ENCODE data around the gene GPR148. TPM values are rescaled to one million over a fixed set of nuclear protein-coding genes. Genes with fewer than 3 reads are reported as not detected.
A peak's percentile ranks its signal among the peaks of the same experiment; 100 is the strongest.
"Not testable (repeated sequence)": the region's sequence is repeated elsewhere in the genome, so short reads cannot be mapped to it uniquely, and the experiment has no call there.

Gene GPR148
- total RNA-seq, 2 experiments from 2014 or later: not detected

- peak overlapping the region; percentile 8 for H3K4me3 Mint-ChIP-seq
- CTCF ChIA-PET: interaction anchor here (0.9 to 4.7 kb wide), 2 partner anchors 12 to 68 kb away, joined by 5 to 34 read pairs; no protein-coding TSS in a partner anchor
- DNase-seq: no peak
These were observed 741 bp downstream of the GPR148 start for GRCh38 chr2:130729322-130730299.

GRCh38 chr2:130732257-130732656 is 3.4 kb downstream of the GPR148 start:
- H3K4me3 Mint-ChIP-seq; CTCF ChIA-PET; H3K9me3 Mint-ChIP-seq; H3K36me3 Mint-ChIP-seq (ENCODE audit: low read depth); POLR2A ChIA-PET; DNase-seq; H3K27ac Mint-ChIP-seq: not testable (repeated sequence)
- Mint-ChIP-seq H3K4me1 (peaks cover 27% of the 10 kb centered on the region), H3K27me3 (peaks cover 29% of the 10 kb centered on the region)

More at GRCh38 chr2:130729322-130730299, 741 bp downstream of the GPR148 start:
- H3K27ac Mint-ChIP-seq: no peak overlapping the region
- H3K4me1 Mint-ChIP-seq: peaks cover 38% of the 10 kb centered on the region
- no peaks in the 10 kb centered on the region for H3K36me3 Mint-ChIP-seq (ENCODE audit: low read depth)
- no peaks in the 10 kb centered on the region for H3K9me3 Mint-ChIP-seq
- peaks cover 26% of the 10 kb centered on the region for H3K27me3 Mint-ChIP-seq
- POLR2A ChIA-PET: interaction anchor here (1.0 to 1.2 kb wide), 2 partner anchors 41 to 763 kb away, joined by 3 read pairs; no protein-coding TSS in a partner anchor

GRCh38 chr2:130735200-130735599 is 6.3 kb downstream of the GPR148 start:
- no peaks in the 10 kb centered on the region for H3K36me3 Mint-ChIP-seq (ENCODE audit: low read depth)
- peaks cover 23% of the 10 kb centered on the region for H3K27me3 Mint-ChIP-seq
- ChIA-PET CTCF (no interaction called here), POLR2A (no interaction called here)
- H3K4me1 Mint-ChIP-seq: peaks cover 3% of the 10 kb centered on the region
- H3K27ac Mint-ChIP-seq: no peak overlapping the region
- no peak overlapping the region for H3K4me3 Mint-ChIP-seq
- H3K9me3 Mint-ChIP-seq: no peaks in the 10 kb centered on the region
- no peak for DNase-seq

- H3K4me1 Mint-ChIP-seq: no peaks in the 10 kb centered on the region
- no peaks in the 10 kb centered on the region for H3K36me3 Mint-ChIP-seq (ENCODE audit: low read depth)
- DNase-seq: no peak
- CTCF ChIA-PET: interaction anchor here (1.2 kb wide), 1 partner anchor 9 kb away, joined by 5 read pairs; no protein-coding TSS in a partner anchor
- H3K27ac Mint-ChIP-seq: no peak overlapping the region
- POLR2A ChIA-PET: no interaction called here
- peaks cover 20% of the 10 kb centered on the region for H3K27me3 Mint-ChIP-seq
- H3K4me3 Mint-ChIP-seq: no peak overlapping the region
- no peaks in the 10 kb centered on the region for H3K9me3 Mint-ChIP-seq
These were observed 7.6 kb downstream of the GPR148 start for GRCh38 chr2:130736487-130736886.

- Mint-ChIP-seq H3K4me1 (no peaks in the 10 kb centered on the region), H3K27ac (no peak overlapping the region), H3K4me3 (no peak overlapping the region), H3K9me3 (no peaks in the 10 kb centered on the region), H3K27me3 (peaks cover 20% of the 10 kb centered on the region), H3K36me3 (ENCODE audit: low read depth) (no peaks in the 10 kb centered on the region)
- ChIA-PET POLR2A (no interaction called here), CTCF (no interaction called here)
- no peak for DNase-seq
These were observed 8.7 kb downstream of the GPR148 start for GRCh38 chr2:130737592-130737991.

GRCh38 chr2:130740671-130741070 is 11.8 kb downstream of the GPR148 start:
- Mint-ChIP-seq H3K4me1 (no peaks in the 10 kb centered on the region), H3K9me3 (no peaks in the 10 kb centered on the region), H3K27me3 (peaks cover 23% of the 10 kb centered on the region), H3K27ac (no peak overlapping the region), H3K36me3 (ENCODE audit: low read depth) (no peaks in the 10 kb centered on the region), H3K4me3 (no peak overlapping the region)
- POLR2A ChIA-PET: no interaction called here
- CTCF ChIA-PET: interaction anchor here (1.3 kb wide), 1 partner anchor 57 kb away, joined by 3 read pairs; no protein-coding TSS in a partner anchor
- DNase-seq: no peak

GRCh38 chr2:130743278-130743677 is 14.4 kb downstream of the GPR148 start:
- H3K9me3 Mint-ChIP-seq: no peaks in the 10 kb centered on the region
- no peaks in the 10 kb centered on the region for H3K36me3 Mint-ChIP-seq (ENCODE audit: low read depth)
- DNase-seq: no peak
- H3K4me1 Mint-ChIP-seq: no peaks in the 10 kb centered on the region
- H3K27ac Mint-ChIP-seq: no peak overlapping the region
- peaks cover 27% of the 10 kb centered on the region for H3K27me3 Mint-ChIP-seq
- ChIA-PET CTCF (no interaction called here), POLR2A (no interaction called here)
- no peak overlapping the region for H3K4me3 Mint-ChIP-seq

- Mint-ChIP-seq H3K4me1 (no peaks in the 10 kb centered on the region), H3K27ac (no peak overlapping the region), H3K9me3 (no peaks in the 10 kb centered on the region), H3K36me3 (ENCODE audit: low read depth) (no peaks in the 10 kb centered on the region), H3K27me3 (peaks cover 25% of the 10 kb centered on the region), H3K4me3 (no peak overlapping the region)
- no peak for DNase-seq
- ChIA-PET POLR2A (no interaction called here), CTCF (no interaction called here)
These were observed 15.6 kb downstream of the GPR148 start for GRCh38 chr2:130744287-130745117.

GRCh38 chr2:130749078-130749477 is 20.2 kb downstream of the GPR148 start:
- Mint-ChIP-seq H3K27me3 (peaks cover 16% of the 10 kb centered on the region), H3K36me3 (ENCODE audit: low read depth) (no peaks in the 10 kb centered on the region), H3K4me3 (no peak overlapping the region), H3K27ac (no peak overlapping the region), H3K4me1 (no peaks in the 10 kb centered on the region), H3K9me3 (no peaks in the 10 kb centered on the region)
- ChIA-PET CTCF (no interaction called here), POLR2A (no interaction called here)
- DNase-seq: no peak

GRCh38 chr2:130749641-130750040 is 20.8 kb downstream of the GPR148 start:
- POLR2A ChIA-PET: no interaction called here
- Mint-ChIP-seq H3K27ac (no peak overlapping the region), H3K4me3 (no peak overlapping the region), H3K9me3 (no peaks in the 10 kb centered on the region), H3K36me3 (ENCODE audit: low read depth) (no peaks in the 10 kb centered on the region), H3K27me3 (peaks cover 12% of the 10 kb centered on the region), H3K4me1 (no peaks in the 10 kb centered on the region)
- no peak for DNase-seq
- CTCF ChIA-PET: no interaction called here

- Mint-ChIP-seq H3K36me3 (ENCODE audit: low read depth) (no peaks in the 10 kb centered on the region), H3K27ac (no peak overlapping the region), H3K4me3 (no peak overlapping the region), H3K4me1 (peaks cover 7% of the 10 kb centered on the region), H3K27me3 (peaks cover 40% of the 10 kb centered on the region), H3K9me3 (no peaks in the 10 kb centered on the region)
- ChIA-PET POLR2A (no interaction called here), CTCF (no interaction called here)
- no peak for DNase-seq
These were observed 25.9 kb downstream of the GPR148 start for GRCh38 chr2:130754811-130755210.

GRCh38 chr2:130755256-130756052 is 26.6 kb downstream of the GPR148 start, which contains the start of gene AMER3:
TSS of gene AMER3 (plus strand) at chr2:130755540. CDS start at chr2:130762073, 6,533 bp downstream.
- DNase-seq: no peak
- H3K4me3 Mint-ChIP-seq: no peak within 1 kb of the TSS
- peaks cover 40% of the 10 kb centered on the region for H3K27me3 Mint-ChIP-seq

More at GRCh38 chr2:130755256-130756052, 26.6 kb downstream of the GPR148 start, which contains the start of gene AMER3:
- Mint-ChIP-seq H3K27ac (no peak within 1 kb of the TSS), H3K4me1 (peaks cover 7% of the 10 kb centered on the region), H3K9me3 (no peaks in the 10 kb centered on the region), H3K36me3 (ENCODE audit: low read depth) (no peaks in the 10 kb centered on the region)
- ChIA-PET POLR2A (no interaction called here), CTCF (no interaction called here)

All from activated CD4-positive, alpha-beta memory T cell treated with anti-CD3 and anti-CD28 coated beads, Interleukin-2, amount 10 ng/mL, durations not matched to agents 7 days and 5 days (primary cell).